HG03097 (cell line): ENCODE data around the gene RAB2B.
A peak's percentile ranks its signal among the peaks of the same experiment; 100 is the strongest.
"Not testable (repeated sequence)": the region's sequence is repeated elsewhere in the genome, so short reads cannot be mapped to it uniquely, and the experiment has no call there.

ENCODE experiments used
- ATAC-seq: cut with Tn5 transposase; IDR thresholded peaks from one replicate; pipeline ENCODE4 v1.9.1; 2021; ENCODE audit not compliant: unreplicated experiment, low FRiP score

Gene RAB2B

DNA sequence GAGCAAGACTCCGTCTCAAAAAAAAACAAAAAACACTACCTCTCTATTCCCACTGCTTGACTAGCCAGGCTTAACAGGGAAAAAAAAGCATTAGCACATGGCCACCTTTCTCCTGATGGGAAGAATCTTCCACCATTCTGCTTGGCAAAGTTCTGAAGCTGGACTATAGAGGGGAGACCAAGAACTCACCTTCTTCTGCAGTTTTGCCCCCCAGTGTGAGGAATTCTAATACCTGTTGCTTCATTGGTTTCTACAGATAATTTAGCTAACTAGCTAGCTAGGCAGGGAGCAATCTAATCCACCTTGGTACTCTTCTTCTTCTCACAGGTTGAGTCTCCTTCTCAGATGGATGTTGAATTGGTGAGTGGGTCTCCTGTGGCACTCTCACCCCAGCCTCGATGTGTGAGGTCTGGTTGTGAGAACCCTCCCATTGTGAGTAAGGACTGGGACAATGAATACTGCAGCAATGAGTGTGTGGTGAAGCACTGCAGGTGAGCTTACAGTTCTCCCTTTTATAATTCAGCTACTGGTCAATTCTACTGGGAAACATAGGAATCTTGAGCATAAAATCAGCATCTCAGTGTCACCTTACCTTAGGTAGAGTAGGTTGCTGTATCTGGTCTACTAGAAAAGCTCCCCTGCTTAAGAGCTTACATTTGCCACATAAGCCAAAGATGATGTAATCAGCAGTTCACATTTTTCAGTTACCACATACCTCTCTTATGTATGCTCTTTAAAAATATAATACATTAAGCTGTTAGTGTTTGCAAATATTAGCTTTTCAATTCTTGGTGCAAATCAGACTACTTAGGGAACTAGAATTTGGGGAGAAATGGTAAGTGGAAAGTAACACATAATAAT lies 18.4 kb upstream of the RAB2B start:
- ATAC-seq, result no peak

DNA sequence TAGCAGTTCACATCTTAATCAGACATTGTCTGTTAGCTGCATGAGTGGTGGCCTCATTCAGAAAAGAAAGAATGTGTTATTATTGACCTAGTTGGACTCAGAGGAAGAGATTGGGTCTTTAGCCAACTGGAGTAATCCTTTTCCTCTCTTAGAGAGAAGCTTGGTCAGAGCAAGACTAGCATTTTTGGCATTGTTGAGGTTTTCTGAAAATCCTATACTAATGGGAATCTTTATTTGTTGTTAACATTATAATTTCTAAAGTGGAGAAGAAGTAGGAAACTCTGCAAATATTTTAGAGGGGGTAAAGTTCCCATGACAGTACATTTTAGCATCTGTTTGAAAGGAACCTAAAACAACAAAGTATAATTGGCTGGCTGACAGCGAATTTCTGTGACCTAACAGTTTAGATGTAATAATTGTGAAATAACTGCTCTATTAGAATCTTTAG lies 9.9 kb upstream of the RAB2B start:
- ATAC-seq, result no peak

DNA sequence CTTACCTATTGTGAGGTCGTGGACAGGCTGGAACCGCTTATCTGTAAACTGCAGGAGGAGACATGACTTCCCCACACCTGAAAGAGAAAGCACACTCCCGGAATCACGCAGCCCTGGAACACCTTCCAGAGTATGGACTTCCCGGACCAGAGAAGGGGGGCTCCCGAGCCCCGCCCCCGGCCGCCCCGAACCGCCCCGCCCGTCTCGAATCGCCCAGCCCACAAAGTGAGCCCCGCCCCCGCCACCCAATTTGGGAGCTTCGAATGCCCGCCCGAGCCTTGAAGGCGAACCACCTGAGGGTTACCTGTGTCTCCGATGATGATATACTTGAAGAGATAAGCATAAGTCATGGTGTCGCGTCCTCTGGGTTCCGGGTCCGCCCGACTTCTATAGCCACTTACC lies 235 bp downstream of the RAB2B start:
- peak; percentile 31 for ATAC-seq

DNA sequence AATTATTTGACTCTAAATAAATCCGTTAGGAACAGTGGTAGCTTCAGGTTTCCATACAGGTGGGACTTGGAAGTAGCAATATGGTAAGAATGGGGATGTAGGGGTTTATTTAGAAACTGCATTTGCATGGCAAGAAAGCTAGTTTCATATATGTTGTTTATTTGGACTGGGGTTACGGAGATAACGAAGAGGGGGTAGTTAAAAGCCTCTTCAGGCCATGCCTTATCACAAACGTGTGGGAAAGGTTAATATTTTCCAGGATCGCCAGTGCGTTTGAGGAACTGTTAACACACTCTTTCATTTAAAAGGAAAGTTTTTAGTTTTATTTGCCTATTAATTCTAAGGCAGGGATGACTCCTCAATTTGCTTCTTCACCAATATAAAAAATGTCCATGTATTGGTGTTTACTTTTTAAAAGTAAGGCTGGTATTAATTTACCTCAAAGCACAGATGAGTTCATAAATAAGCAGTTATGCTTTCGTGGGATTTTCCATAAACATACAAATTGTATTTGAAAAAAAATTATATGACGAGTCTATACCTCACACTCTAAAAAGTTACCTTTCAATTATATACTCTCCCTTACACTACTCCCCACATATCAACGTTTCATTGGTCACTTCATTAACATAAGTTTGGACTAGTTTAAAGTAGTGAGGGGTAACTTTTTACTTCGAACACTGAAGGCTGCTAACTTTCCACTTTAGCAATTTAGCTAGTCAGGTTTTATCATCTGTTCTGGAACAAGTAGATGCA lies 814 bp downstream of the RAB2B start:
- no peak for ATAC-seq

DNA sequence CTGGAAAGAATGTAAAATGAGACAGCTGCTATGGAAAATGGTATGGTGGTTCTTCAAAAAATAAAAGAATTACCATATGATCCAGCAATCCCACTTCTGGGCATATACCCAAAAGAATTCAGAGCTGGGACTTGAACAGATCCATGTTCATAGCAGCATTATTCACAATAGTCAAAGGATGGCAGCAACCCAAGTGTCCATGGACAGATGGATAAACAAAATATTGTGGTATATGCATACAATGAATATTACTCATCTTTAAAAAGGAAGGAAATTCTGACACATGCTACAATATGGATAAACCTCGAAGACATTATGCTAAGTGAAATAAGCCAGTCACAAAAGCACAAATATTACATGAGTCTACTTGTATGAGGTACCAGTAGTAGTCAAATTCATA lies 9.1 kb downstream of the RAB2B start:
- ATAC-seq, result no peak

DNA sequence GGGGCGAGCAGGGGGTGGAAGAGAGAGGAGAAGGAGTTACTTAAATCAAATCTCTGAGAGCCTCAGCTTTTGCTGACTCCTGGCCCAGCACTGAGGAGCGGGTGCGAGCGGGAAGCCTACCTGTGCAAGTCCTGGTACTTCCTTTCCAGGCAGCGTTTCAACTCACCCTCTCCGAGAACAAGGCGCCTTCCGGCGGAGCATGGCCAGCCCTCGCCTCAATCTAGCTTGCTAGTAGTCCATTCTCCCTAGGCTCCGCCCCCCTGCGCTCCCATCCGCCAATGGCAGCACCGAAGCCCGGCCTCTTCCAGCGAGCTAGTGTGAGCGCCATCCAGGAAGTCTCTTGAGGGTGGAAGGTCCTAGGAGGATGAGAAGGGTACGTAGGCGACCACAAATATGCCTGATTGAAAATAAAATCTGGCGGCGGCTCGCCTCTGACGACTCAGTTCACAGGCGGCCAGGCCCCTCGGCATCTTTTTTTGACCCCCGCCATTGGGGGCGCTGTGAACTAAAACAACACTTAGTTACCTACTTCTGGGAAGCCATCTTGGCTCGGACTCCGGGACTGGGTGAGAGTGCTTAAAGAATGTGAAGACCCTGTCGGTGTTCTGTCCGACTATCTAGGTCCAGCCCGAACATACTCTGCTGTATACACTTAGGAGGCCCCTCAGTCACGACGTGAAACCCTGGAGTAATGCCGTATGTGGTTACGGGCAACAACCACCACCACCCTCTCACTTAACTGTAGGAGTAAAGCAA lies 20.7 kb downstream of the RAB2B start, which contains the start of gene CHD8:
TSS of gene CHD8 (minus strand) at position 212 of the 756 bp plus-strand sequence. CDS start 24,480 bp downstream, outside the sequence.
- peak; percentile 95 for ATAC-seq

DNA sequence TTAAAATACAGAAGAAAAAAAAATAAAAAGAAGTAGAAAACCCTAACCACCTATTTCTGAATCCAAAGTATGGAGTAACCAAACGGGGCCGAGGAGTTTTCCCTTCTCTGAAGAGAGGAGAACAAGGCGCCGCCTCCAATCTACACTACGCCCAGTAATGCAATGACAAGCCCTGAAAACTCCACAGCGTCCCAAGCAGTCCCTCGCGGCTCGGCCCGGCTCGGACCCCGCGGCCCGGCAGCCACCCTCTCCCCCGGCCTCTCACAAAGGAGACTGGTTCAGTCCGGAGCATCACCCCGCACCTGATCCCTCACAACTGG lies 21.2 kb downstream of the RAB2B start:
- ATAC-seq, result no peak

DNA sequence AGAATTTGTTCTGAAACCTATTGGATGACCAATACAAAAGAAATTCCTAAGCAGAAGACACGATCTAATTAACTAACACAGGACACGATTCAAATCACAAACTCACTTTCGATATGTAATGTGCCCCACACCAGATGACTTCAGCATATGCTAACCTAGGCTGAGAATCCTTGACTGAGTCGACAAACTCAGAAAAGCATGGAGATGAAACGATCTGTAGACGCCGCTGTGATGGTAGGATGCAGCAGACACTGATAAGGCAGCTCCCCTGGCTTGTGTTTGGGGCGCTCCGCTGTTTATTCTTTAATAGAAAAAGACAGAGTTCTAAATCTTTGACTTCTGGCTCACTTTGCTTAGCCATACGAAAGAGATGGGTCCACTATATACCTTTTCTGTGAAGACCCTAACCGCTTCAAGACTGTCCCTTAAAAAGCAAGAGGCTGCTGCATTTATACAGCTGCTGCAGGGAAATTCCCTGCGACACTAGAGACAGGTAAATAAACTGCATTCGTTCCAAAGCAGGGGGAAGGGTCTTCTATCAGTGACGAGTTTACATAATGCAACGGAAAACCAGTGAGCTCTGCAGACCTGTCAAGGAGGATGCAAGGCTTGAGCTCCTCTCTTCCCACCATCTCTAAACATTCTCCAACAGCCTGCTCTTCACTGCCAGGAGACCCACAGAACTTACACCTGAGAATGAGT lies 21.8 kb downstream of the RAB2B start:
- no peak for ATAC-seq

DNA sequence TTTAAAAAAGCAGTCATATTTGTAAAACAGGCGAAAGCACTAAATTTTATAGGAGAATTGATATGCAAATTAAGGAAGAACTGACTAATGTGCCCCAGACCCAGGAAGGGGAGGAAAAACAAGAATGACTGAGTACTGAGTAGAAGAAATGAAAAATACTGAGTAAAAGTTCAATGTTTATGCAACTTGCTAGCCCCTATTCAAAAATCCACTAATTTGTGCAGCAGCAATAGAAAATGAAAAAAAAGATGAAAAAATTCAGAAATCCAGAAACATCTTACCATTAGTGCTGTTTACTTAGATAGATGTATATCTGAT lies 26.9 kb downstream of the RAB2B start:
- no peak for ATAC-seq

DNA sequence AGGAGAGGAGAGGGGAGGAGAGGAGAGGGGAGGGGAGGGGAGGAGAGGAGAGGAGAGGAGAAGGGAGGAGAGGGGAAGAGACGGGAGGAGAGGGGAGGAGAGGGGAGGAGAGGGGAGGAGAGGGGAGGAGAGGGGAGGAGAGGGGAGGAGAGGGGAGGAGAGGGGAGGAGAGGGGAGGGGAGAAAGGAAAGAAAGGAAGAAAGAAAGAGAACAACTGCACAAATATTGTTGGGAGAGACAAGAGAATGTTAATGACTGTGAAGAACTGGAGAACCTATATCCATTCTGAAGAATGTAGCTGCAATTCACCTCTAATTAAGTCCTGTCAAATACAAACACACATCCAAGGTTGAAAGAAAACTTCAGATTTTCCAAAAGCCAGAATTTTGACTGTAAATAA lies 34.1 kb downstream of the RAB2B start:
- ATAC-seq, result not testable (repeated sequence)

DNA sequence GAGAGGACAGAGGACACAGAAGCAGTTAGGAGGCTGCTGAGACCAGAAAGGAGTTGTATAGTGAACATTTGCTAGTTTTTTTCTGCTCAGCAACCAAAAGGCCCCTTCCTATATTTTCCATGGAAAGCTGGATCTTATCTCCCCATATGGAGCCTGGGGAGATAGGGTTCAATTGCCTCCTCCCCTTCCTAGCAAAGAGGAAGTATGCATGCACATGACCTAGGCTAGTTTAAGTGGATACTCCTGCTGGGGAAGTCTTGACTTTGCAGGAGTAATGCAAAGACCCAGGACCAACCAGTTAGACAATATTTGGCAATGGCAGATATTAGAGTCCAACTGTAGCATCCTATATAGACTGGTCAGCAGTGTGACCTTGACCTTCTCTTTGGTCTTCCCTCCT lies 35.9 kb downstream of the RAB2B start:
- ATAC-seq, result no peak

DNA sequence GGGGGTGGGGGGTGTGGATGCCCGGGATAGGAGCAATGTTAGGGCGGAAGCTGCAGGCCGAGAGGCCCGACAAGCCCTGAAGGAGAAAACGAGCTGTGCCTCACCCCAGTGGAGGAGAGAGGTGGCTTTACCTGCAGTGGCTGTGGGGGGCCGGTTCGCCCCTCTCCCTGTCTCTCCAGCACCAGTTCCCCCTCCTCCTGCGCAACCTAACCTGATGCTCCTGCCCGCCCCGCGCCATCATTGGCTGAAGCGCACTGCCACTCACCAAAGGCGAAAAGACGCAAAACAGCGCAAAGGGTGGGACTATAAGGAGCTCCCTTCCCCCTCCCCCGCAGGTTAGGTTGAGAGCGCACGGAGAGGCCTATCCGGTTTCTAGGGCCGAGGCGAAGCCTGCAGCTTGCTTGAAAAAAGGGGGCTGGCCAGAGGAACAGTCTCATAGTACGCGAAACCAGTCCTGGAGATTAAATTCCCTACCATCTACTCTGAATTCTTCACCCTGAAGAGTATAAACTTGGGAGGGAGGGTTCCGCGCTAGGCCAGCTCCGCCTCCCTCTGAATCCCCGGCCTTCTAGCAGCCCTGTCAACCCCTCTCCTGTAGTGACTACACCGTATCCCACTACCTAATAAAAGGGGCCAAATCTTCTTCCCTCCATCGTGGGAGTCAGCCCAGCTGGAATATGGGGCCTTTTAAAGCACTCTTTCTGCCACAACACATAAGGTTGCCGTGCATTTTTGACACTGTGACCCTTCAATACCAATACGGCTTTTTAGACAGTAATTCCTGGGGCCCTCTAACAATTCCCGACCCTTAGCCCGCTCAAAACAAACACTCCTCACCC lies 39.5 kb downstream of the RAB2B start:
- peak; percentile 97 for ATAC-seq

DNA sequence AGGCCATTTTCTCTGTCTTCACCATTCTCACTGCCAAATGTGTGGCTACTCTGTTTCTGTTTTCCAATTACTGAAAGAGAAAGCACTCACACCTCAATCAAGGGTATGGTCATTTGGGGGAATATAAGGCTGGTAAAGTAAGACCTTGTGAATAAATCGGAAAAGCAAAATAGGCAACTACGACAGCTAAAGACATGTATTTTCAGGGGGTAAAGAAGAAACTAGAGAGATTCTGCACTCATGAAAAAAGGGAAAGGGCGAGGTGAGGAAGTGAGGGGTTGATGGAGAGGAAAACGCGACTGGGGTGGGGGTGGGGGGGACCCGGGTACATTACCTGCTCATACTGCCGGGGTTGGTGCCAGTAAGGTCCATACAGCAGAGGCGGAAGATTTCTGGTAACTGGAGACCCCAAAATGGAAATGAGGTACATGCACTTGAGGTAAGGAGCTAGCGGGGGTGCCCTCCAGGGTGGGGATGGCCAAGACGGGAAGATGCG lies 40.1 kb downstream of the RAB2B start:
- no peak for ATAC-seq

DNA sequence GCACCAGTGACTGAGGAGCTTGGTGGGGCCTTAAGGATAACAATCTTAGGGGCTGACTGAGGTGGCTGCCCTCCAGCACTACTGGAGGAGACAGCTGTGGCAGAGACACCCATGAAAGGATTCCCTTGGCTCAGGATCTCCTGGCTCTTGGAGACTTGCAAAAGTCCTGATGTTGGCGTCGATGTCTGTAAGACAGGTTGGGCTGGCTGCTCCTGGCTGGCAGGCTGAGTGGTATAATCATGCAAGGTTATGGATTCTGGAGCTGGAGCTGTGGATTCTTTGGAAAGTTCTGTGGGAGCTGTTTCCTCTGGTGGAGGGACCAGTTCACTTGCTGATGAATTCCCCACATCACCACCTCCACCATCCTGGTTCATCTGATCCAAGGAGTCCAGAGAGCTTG lies 45.6 kb downstream of the RAB2B start:
- no peak for ATAC-seq

DNA sequence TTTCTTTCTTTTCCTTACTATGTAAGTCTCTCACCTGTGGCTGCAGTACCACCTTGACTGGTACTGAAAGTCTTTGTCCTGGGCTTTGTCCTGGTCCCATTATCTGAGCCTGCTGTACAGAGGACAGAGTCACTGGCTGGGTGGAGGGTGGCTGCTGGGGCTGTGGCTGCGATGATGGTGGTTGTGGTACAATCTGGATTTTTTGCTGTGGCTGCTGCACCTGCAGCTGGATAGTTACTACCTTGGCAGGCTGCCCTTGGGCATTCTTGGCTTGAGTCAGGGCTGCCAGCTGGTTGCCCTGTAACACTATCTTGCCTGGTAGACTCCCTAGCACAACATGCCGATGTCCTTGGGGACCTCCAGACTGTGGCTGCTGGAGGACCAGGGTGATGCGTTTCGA lies 47.8 kb downstream of the RAB2B start:
- ATAC-seq, result no peak

DNA sequence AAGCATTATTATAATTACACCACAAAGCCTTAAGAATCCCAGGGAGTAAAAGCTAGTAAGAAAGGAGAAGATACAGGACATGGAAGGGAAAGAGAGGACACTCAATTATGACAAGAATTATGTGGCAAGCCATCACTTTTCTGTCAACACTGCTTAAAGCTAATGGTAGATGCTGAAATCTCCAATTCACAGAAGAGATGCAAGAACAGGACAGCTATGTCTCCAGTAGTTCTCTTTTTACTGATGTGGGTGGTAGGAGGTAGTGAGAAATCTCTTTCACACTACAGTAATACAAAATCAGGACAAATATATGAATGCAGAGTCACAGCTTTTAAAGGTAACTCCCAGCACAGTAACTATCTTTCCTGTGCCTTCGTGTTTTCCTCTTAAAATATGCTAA lies 50.1 kb downstream of the RAB2B start:
- ATAC-seq, result no peak

DNA sequence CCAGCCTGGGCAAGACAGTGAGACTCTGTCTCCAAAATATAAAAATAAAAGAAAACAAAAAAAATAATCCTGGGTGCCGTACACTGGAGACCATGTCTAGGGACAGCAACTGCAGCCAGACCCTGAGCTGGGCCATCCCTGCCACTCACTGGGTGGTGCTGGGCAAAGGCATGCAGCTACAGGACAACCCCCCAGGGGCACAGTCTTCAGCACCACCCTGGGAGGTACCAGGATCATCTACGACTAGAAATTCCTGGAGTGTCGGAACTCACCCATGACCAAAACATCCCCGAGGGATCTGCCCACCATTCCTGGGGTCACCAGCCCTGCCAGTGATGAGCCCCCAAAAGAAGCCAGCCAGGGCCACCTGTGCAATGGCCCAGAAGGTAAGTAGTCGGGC lies 57.2 kb downstream of the RAB2B start:
- no peak for ATAC-seq

DNA sequence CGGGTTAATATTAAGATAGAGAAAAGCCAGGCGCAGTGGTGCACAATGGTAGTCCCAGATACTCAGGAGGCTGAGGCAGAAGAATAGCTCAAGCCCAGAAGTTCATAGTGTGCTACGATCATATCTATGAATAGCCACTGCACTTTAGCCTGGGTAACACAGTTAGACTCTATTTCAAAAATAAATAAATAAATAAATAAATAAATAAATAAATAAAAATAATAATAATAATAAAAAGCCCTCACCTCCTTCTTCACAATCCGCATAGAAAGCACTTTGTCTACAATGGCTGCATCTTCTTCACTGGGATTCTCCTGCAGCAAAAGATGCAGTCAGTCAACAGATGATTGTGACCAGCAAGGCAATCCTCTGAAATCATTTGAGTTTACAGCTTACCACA lies 61.4 kb downstream of the RAB2B start:
- ATAC-seq, result no peak

DNA sequence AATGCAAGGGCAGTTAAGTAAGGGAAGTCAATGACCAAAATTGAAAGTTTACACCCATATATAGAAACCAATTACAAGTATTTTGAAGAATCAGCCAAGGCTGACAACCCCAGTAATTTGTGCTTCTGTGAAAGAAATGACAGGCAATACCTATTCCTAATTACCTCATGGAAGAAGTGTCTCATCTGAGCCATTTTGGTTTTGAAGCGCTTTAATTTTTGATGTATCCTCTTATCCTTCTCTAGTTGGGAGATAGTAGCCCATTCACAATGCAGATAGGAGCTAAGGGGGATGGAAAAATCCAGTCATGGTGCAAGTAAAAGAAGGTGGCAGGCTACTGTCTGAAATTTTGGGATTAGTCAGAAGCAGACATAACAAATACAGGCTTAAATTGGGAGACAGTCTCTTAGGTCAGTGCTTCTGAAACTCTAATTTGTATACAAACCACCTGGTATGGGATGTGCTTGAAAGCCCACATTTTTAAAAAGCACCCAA lies 62.6 kb downstream of the RAB2B start:
- ATAC-seq, result no peak
